ENCODE measurements around the gene TNS1.

TNS1 gene

GRCh38 chr2:217979151-217979811 lies 23.5 kb downstream of the TNS1 start:
- no peak for DNase-seq

GRCh38 chr2:217978536-217979150 lies 24.2 kb downstream of the TNS1 start:
- no peak for DNase-seq

GRCh38 chr2:217977840-217978535 lies 24.8 kb downstream of the TNS1 start:
- DNase-seq: no peak

- no peak for DNase-seq
Measured at GRCh38 chr2:217976301-217976700, 26.5 kb downstream of the TNS1 start.

- no peak for DNase-seq
Measured at GRCh38 chr2:217975626-217976025, 27.2 kb downstream of the TNS1 start.

- DNase-seq: no peak
Measured at GRCh38 chr2:217974389-217975005, 28.3 kb downstream of the TNS1 start.

- no peak for DNase-seq
Measured at GRCh38 chr2:217973008-217973787, 29.6 kb downstream of the TNS1 start.

- no peak for DNase-seq
Measured at GRCh38 chr2:217972490-217972889, 30.3 kb downstream of the TNS1 start.

GRCh38 chr2:217972037-217972436 lies 30.8 kb downstream of the TNS1 start:
- DNase-seq: no peak

GRCh38 chr2:217971166-217971565 lies 31.6 kb downstream of the TNS1 start:
- no peak for DNase-seq

- DNase-seq: no peak
Measured at GRCh38 chr2:217970206-217970605, 32.6 kb downstream of the TNS1 start.

- DNase-seq: no peak
Measured at GRCh38 chr2:217969588-217969987, 33.2 kb downstream of the TNS1 start.

- no peak for DNase-seq
Measured at GRCh38 chr2:217968023-217968422, 34.8 kb downstream of the TNS1 start.

- DNase-seq: no peak
Measured at GRCh38 chr2:217966423-217967070, 36.2 kb downstream of the TNS1 start.

GRCh38 chr2:217964275-217965161 lies 38.3 kb downstream of the TNS1 start:
- no peak for DNase-seq

GRCh38 chr2:217960351-217960750 lies 42.4 kb downstream of the TNS1 start:
- no peak for DNase-seq

- DNase-seq: no peak
Measured at GRCh38 chr2:217959723-217960122, 43.1 kb downstream of the TNS1 start.

GRCh38 chr2:217958884-217959225 lies 43.9 kb downstream of the TNS1 start:
- no peak for DNase-seq

GRCh38 chr2:217958206-217958883 lies 44.5 kb downstream of the TNS1 start:
- DNase-seq: no peak

GRCh38 chr2:217956586-217957457 lies 46.0 kb downstream of the TNS1 start:
- DNase-seq: no peak

Measured in SHP77 (cell line).